ENCODE data around the gene RASSF8.

RASSF8 gene

DNA sequence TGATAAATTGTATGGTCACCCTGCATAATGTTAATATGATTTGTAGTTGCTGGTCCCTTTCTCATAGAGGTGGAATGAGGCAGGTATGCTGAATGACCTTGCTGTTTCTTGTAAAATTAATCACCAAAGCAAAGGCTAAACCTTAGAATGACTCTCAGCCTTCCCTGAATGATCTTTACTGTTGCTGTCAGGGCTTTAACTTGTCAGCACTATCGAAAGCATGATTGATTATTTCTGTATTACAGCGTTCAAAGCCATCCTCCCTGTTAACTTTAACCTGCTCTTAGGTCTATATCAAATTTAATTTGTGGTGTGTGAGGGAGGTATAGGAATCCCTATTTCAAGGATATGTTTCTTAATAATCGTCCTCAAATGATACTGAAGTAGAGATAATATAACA, 23.1 kb downstream of the RASSF8 start:
- Mint-ChIP-seq H3K9me3 (no peaks in the 10 kb centered on the region), H3K36me3 (ENCODE audit: low read depth) (peaks cover 3% of the 10 kb centered on the region), H3K4me3 (no peak overlapping the region), H3K27ac (no peak overlapping the region), H3K27me3 (ENCODE audit: low read depth) (no peaks in the 10 kb centered on the region), H3K4me1 (peaks cover 39% of the 10 kb centered on the region)
- TF ChIP-seq, protein P1, sequence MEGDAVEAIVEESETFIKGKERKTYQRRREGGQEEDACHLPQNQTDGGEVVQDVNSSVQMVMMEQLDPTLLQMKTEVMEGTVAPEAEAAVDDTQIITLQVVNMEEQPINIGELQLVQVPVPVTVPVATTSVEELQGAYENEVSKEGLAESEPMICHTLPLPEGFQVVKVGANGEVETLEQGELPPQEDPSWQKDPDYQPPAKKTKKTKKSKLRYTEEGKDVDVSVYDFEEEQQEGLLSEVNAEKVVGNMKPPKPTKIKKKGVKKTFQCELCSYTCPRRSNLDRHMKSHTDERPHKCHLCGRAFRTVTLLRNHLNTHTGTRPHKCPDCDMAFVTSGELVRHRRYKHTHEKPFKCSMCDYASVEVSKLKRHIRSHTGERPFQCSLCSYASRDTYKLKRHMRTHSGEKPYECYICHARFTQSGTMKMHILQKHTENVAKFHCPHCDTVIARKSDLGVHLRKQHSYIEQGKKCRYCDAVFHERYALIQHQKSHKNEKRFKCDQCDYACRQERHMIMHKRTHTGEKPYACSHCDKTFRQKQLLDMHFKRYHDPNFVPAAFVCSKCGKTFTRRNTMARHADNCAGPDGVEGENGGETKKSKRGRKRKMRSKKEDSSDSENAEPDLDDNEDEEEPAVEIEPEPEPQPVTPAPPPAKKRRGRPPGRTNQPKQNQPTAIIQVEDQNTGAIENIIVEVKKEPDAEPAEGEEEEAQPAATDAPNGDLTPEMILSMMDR (IDR thresholded peaks at IDR 0.05; ENCODE audit: unreplicated experiment in 3 of 3), result no peak

DNA sequence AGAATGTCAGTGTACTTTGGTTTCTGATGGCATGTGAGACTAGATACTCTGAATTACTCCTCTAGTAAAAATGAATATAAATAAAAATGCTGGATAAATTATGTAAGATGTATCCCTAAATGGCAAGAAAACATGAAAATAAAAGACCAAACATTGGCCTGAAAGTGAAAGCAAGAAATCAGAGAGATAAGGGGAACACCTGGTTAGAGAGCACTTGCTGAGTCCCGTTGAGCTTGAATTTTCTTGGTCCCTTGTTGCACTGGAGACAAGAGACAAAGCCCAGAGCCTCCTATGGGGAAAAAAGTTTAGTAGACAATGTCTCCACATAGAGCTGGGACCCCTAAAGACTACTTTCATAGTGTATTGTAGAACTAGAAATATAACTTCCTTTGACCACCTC, 23.9 kb downstream of the RASSF8 start:
- H3K4me1 Mint-ChIP-seq, result peaks cover 33% of the 10 kb centered on the region
- no peak overlapping the region for H3K4me3 Mint-ChIP-seq
- no peaks in the 10 kb centered on the region for H3K9me3 Mint-ChIP-seq
- no peaks in the 10 kb centered on the region for H3K27me3 Mint-ChIP-seq (ENCODE audit: low read depth)
- no peaks in the 10 kb centered on the region for H3K36me3 Mint-ChIP-seq (ENCODE audit: low read depth)
- TF ChIP-seq, protein P1 (IDR thresholded peaks at IDR 0.05; ENCODE audit: unreplicated experiment in 3 of 3), result no peak
- peak overlapping the region in 1 of 3 experiments; percentile 31 for H3K27ac Mint-ChIP-seq

DNA sequence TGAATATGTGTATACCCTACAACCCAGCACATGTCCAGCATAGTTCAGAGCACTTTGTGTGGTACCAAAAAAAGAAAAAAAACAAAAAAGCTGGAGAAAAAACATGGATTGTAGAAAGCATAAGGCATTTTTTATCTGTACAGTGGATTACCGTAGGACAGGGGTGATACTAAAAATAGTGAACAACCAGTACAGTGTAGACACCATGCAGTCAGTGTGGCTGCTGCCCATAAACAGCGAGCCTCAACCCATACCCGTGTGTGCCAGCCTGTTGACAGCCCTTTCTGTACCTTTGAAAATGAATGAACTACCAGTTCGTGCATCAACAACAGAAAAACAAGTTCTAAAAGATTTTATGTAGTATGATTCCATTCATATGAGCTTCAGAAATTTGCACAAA, 25.1 kb downstream of the RASSF8 start:
- Mint-ChIP-seq H3K36me3 (ENCODE audit: low read depth) (no peaks in the 10 kb centered on the region), H3K4me3 (no peak overlapping the region), H3K9me3 (no peaks in the 10 kb centered on the region), H3K27ac (no peak overlapping the region), H3K4me1 (peaks cover 26% of the 10 kb centered on the region), H3K27me3 (ENCODE audit: low read depth) (no peaks in the 10 kb centered on the region)
- TF ChIP-seq, protein P1 (IDR thresholded peaks at IDR 0.05; ENCODE audit: unreplicated experiment in 3 of 3), result no peak

DNA sequence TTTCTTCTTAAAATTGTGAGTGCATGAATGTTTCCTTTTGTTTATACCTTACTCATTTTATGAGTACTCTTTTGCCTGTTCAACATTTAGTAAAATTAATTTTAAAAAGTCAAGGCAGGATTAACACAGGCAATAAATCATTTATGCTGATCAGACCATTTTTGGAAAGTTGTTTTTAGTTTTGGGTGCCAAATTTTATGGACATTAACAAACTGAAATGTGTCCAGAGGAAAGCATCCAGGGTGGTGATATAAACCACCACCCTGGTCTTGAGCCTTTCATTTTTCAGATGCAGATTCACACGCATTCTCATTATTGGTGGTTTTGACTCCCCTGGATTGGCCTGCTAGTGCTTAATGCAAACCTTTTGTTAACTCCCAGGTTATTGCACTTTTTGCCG, 26.3 kb downstream of the RASSF8 start:
- H3K36me3 Mint-ChIP-seq (ENCODE audit: low read depth), result no peaks in the 10 kb centered on the region
- peak overlapping the region; percentile 60 to 84 (median 64) for H3K27ac Mint-ChIP-seq
- TF ChIP-seq, protein P1 (IDR thresholded peaks at IDR 0.05; ENCODE audit: unreplicated experiment in 3 of 3), result no peak
- peaks cover 29% of the 10 kb centered on the region for H3K4me1 Mint-ChIP-seq
- H3K4me3 Mint-ChIP-seq, result no peak overlapping the region
- no peaks in the 10 kb centered on the region for H3K9me3 Mint-ChIP-seq
- no peaks in the 10 kb centered on the region for H3K27me3 Mint-ChIP-seq (ENCODE audit: low read depth)

DNA sequence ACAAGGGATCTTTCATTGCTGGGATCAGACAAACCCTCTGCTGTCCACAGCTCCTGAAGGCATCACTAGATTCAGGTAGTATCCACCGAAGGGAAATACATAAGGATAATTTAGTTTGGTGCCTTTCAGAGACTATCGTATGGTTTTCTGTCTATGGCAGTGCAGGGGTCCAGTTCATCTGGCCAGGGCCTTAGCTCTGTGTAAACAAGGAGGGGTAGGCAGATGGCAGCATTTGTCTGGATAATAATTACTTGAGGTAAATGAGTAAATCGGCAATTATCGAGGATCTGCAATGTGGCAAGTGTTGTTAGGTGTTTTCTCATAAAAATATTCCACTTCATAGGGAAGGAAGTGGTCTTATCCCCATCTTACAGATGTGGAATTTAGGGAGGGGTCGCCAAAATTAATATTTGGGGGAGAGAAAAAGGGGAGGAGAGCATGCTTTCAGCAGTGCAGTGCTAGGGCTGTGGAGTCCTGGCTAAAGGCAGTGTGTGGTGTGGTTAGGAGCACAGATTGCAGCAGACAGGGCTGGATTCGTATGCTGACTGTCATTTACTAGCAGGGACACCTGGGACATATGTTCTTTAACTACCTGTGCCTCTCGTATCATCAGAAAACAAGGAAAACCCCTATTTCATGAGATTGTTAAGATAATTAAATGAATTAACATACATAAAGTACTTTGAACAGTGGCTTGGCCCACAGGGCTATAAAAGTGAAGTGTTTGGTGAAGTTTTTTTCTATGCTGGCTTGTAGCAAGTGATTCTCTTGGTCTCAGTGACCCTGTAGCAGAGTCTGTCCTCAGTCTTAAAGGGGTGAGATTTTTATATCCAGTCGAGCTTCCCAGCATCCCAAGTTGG, 27.1 kb downstream of the RASSF8 start:
- H3K9me3 Mint-ChIP-seq, result no peaks in the 10 kb centered on the region
- peak overlapping the region; percentile 60 to 84 (median 64) for H3K27ac Mint-ChIP-seq
- H3K4me1 Mint-ChIP-seq, result peaks cover 29% of the 10 kb centered on the region
- no peaks in the 10 kb centered on the region for H3K27me3 Mint-ChIP-seq (ENCODE audit: low read depth)
- no peak overlapping the region for H3K4me3 Mint-ChIP-seq
- no peaks in the 10 kb centered on the region for H3K36me3 Mint-ChIP-seq (ENCODE audit: low read depth)
- TF ChIP-seq, protein P1 (IDR thresholded peaks at IDR 0.05; ENCODE audit: unreplicated experiment in 3 of 3), result no peak

DNA sequence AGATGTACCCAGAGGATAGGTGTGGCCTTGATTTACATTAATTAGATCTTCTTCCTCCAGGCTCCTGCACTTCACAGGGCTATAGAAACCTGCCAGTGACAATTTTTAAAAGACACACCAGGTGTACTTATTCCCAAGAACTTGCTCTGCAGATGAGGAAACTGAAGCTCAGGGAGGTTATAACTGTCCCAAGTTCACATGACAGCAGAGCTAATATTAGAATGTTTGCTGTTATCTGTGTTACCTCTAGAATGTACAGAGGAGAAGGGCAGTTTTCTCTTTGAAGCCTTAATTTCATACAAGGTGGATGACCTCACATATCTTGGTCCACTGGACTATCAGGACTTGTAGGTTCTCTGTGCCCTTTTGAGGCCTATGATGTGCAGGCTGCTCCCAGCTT, 27.7 kb downstream of the RASSF8 start:
- Mint-ChIP-seq H3K27me3 (ENCODE audit: low read depth) (no peaks in the 10 kb centered on the region), H3K4me1 (peaks cover 29% of the 10 kb centered on the region), H3K27ac (peak overlapping the region in 2 of 3 experiments; percentile 64 to 84), H3K9me3 (no peaks in the 10 kb centered on the region), H3K4me3 (no peak overlapping the region), H3K36me3 (ENCODE audit: low read depth) (no peaks in the 10 kb centered on the region)
- TF ChIP-seq, protein P1 (IDR thresholded peaks at IDR 0.05; ENCODE audit: unreplicated experiment in 3 of 3), result no peak

All from nephron (organoid).